HG03460 (cell line): ENCODE data around the gene GRIK4.
"Not testable (repeated sequence)": the region's sequence is repeated elsewhere in the genome, so short reads cannot be mapped to it uniquely, and the experiment has no call there.

ENCODE experiments used
- ATAC-seq: cut with Tn5 transposase; IDR thresholded peaks from one replicate; pipeline ENCODE4 v1.9.1; 2021; ENCODE audit not compliant: unreplicated experiment

Gene GRIK4

GRCh38 chr11:120573756-120574354, 62.3 kb downstream of the GRIK4 start:
- no peak for ATAC-seq

GRCh38 chr11:120574876-120575275, 63.3 kb downstream of the GRIK4 start:
- ATAC-seq, result no peak

GRCh38 chr11:120575461-120575860, 63.9 kb downstream of the GRIK4 start:
- ATAC-seq, result no peak

GRCh38 chr11:120576606-120577005, 65.1 kb downstream of the GRIK4 start:
- ATAC-seq, result no peak

- no peak for ATAC-seq
Measured at GRCh38 chr11:120577041-120577440, 65.5 kb downstream of the GRIK4 start.

- ATAC-seq, result no peak
Measured at GRCh38 chr11:120577624-120578363, 66.2 kb downstream of the GRIK4 start.

GRCh38 chr11:120578596-120579154, 67.1 kb downstream of the GRIK4 start:
- no peak for ATAC-seq

GRCh38 chr11:120579611-120580031, 68.1 kb downstream of the GRIK4 start:
- ATAC-seq, result no peak

GRCh38 chr11:120581313-120581712, 69.8 kb downstream of the GRIK4 start:
- ATAC-seq, result no peak

- ATAC-seq, result not testable (repeated sequence)
Measured at GRCh38 chr11:120582535-120582934, 71.0 kb downstream of the GRIK4 start.

- no peak for ATAC-seq
Measured at GRCh38 chr11:120586072-120586471, 74.5 kb downstream of the GRIK4 start.

- ATAC-seq, result no peak
Measured at GRCh38 chr11:120586728-120587127, 75.2 kb downstream of the GRIK4 start.

- ATAC-seq, result no peak
Measured at GRCh38 chr11:120587299-120587698, 75.8 kb downstream of the GRIK4 start.

GRCh38 chr11:120589376-120589775, 77.8 kb downstream of the GRIK4 start:
- ATAC-seq, result no peak

- ATAC-seq, result no peak
Measured at GRCh38 chr11:120590472-120590871, 78.9 kb downstream of the GRIK4 start.

GRCh38 chr11:120594746-120595145, 83.2 kb downstream of the GRIK4 start:
- ATAC-seq, result no peak

GRCh38 chr11:120595557-120595956, 84.0 kb downstream of the GRIK4 start:
- ATAC-seq, result no peak

- no peak for ATAC-seq
Measured at GRCh38 chr11:120597250-120598215, 86.0 kb downstream of the GRIK4 start.

GRCh38 chr11:120598517-120599257, 87.1 kb downstream of the GRIK4 start:
- ATAC-seq, result no peak

GRCh38 chr11:120599816-120600420, 88.4 kb downstream of the GRIK4 start:
- ATAC-seq, result no peak
